ENCODE data around the gene CNTNAP1.
"Not testable (repeated sequence)": the region's sequence is repeated elsewhere in the genome, so short reads cannot be mapped to it uniquely, and the experiment has no call there.

Gene CNTNAP1

DNA sequence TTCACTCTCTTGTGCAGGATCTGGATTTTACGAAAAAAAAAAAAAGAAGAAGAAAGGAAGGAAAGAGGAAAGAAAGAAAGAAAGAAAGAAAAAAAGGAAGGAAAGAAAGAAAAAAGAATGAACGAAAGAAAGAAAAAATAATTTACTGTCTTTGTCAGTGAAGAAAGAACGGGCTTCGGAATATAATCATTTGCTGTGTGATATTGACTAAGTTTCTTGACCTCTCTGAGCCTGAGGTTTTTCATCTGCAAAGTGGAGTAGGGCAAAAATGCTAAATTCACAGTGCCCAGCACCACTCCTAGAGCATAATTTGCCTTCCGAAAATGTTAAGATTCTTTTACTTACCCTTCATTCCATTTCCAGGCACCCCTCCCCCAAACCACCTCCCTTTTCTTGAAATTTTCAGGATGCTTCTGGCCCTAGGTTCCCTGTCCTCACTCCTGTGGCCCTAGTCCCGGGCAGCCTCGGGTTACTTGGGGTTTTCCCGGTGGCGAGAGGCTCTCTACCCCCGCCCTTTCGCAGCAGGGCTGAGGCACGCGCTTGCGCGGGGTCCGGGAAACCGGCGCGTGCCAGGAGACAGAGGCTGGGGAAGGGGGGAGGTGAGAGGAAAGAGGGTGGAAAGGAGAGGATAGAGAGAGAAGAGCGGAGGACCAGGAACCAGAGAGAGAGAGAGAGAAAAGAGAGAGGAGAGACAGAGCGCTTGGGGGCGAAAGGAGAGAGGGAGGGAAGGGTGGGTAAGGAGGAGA, at the start of gene CNTNAP1:
CNTNAP1 (plus strand) TSS at position 556 of the 746 bp plus-strand sequence. CDS start 299 bp downstream, outside the sequence.
- FAIRE-seq (peak; percentile 91), DNase-seq (ENCODE audit: insufficient read length, low spot score) (no peak)

GRCh38 chr17:42632949-42633444, 49.3 kb upstream of the CNTNAP1 start:
- no peak for DNase-seq (ENCODE audit: insufficient read length, low spot score)
- FAIRE-seq, result no peak

GRCh38 chr17:42639525-42640113, 42.7 kb upstream of the CNTNAP1 start:
- FAIRE-seq, result no peak
- DNase-seq (ENCODE audit: insufficient read length, low spot score), result no peak

GRCh38 chr17:42640121-42640520, 42.2 kb upstream of the CNTNAP1 start:
- no peak for DNase-seq (ENCODE audit: insufficient read length, low spot score)
- no peak for FAIRE-seq

DNA sequence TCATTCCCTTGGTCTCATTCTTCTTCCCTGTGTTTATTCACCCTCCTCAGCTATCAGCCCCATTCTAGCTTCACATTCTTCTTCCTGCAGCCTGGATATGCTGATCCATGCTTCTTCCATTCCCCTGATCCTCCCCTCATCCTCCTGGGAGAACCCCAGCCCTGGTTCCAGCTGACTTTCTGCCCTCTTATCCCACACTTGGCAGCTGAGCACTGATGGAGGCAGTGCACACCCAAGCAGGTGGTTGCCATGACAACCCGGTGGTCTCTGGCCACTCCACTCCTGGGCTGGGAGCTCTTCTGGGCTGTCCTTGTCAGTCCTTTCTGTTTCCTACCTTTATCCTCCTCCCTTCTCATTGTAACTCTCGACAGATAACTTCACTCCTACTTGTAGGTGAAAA, 40.0 kb upstream of the CNTNAP1 start:
- DNase-seq (ENCODE audit: insufficient read length, low spot score), result no peak
- no peak for FAIRE-seq

DNA sequence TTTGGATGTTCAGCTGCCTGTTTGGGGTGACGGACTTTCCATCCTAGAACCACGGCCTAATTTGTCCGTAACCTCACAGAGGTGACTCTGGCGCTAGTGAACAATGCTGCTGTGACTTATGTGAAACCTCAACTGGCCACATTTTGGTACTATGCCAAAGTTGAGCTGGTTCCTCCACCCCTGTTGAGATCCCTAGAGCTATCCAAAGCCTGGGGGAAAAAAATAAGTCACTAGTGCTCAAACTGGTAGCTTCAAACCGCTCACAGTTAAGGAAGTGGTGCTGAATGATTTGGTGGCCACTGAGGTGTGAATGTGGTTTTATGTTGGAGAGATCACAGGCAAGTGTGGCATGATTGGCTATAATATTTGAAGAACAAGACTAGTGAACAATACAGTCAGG, 34.6 kb upstream of the CNTNAP1 start:
- no peak for FAIRE-seq
- no peak for DNase-seq (ENCODE audit: insufficient read length, low spot score)

DNA sequence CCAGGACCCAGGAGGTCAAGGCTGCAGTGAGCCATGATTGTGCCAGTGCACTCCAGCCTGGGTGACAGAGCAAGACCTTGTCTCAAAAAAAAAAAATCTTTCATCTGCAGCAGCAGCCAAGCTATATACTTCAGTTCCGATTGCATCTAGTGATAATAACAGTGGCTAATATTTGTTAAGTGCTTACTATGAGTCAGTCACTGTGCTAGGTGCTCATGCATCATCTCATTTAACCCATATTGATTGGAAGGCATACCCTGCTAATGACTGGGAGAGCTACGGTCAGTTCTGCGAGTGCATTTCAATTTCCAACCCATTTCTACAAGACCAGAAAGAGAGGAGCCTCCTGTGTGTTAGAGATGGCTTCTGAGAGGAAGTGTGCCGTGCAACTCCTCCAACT, 30.9 kb upstream of the CNTNAP1 start:
- no peak for DNase-seq (ENCODE audit: insufficient read length, low spot score)
- FAIRE-seq, result no peak

DNA sequence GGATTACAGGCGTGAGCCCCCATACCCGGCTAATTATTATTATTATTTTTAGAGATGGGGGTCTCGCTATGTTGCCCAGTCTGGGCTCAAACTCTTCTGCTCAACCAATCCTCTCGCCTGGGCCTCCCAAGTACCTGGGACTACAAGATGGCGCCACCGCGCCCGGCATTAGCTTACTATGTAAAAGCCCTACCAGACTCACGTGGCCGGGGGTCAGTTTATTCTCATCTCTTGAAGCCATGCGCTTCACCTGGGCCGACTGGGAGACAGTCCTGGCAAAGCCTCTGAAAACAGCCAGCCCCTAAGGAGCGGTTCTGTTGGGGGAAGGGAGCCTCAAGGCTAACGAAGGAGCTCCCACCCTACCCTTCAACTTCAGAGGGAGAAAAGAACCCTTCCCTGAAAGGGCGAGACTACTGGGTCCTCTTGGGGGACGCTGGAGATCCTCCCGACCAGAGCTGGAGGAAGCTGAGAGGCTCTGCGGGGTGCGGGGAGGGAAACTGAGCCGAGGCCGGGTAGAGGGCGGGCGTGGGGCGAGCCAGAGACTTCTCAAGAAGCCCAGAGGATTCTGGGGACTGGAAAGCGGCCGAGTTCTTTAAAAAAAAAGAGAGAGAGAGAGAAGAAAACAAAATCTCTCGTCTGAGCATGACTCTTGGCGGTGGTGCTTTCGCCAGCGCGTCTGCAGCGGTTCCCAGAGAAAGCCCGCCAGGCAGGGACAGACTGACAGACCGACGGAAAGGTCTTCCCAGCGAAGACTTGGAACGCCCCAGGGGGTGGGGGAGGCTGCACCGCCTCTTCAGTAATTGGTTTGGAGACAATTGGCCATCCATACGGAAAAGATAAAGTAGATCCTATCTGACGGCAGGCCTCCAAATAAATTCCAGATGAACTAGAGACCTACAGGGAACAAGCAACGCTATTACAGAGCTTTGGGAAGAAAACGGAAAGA, 28.9 kb upstream of the CNTNAP1 start:
- FAIRE-seq (no peak), DNase-seq (ENCODE audit: insufficient read length, low spot score) (no peak)

DNA sequence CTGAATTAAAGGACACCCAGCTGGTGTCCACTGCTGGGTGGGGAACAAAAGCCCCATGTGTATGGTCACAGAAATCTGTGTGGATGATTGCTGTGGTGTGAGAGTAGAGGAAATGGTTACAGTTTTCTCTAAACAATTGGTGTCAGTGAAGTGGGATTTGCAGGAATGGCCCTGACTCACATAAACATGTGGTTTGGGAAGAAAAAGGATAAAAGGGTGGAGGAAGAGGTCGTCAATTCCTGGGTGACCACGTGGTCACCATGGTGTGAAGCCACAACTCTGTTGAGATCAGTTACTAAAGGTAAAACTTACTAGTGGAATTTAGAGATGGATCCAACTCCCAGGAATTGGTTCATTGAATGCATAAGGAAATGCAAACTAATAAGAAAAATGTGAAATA, 26.8 kb upstream of the CNTNAP1 start:
- DNase-seq (ENCODE audit: insufficient read length, low spot score), result no peak
- FAIRE-seq, result no peak

GRCh38 chr17:42657824-42658588, 24.3 kb upstream of the CNTNAP1 start:
- DNase-seq (ENCODE audit: insufficient read length, low spot score) (no peak), FAIRE-seq (no peak)

DNA sequence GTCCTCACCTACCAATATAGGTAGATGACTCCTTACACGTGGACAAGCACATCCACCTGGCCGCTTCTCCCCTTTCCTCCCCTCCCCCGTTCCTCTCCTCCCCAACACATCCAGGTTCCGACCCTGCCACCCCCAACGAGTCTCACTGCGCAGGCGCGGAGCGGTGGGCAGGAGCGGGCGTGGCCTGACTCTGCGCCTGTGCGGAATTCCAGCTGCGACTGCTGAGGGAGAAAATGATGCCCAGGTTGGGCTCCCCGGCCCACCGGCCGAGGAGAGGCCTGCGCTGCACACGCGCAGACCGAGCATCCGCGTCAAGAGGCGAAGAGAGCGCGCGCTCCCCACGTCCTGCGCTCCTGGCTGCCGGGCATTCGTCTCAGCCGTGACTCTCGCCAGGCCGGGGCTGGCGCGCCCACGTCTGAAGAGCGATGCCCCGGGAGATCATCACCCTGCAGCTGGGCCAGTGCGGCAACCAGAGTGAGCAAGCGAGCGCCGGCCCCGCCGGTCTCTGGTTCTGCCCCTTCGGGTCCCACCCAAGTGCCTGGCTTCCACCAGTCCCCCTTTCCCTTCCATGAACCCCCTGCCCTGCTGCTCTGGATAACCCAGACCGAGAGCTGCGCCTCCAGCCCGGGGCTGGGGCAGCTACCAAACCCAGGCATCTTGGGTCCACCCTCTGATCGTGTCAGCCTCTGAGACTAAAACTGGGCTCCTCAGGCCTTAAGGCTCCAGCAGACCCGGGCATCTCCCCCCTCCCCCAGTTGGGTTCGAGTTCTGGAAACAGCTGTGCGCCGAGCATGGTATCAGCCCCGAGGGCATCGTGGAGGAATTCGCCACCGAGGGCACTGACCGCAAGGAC, 23.0 kb upstream of the CNTNAP1 start, which contains the start of gene TUBG2:
TUBG2 (plus strand) TSS at position 206 of the 853 bp plus-strand sequence; CDS start at position 426, 220 bp downstream.
- FAIRE-seq (peak; percentile 83), DNase-seq (ENCODE audit: insufficient read length, low spot score) (peak; percentile 75)

GRCh38 chr17:42659932-42660274, 22.4 kb upstream of the CNTNAP1 start:
- FAIRE-seq, result not testable (repeated sequence)

GRCh38 chr17:42660692-42661345, 21.5 kb upstream of the CNTNAP1 start:
- FAIRE-seq (no peak), DNase-seq (ENCODE audit: insufficient read length, low spot score) (no peak)

More at GRCh38 chr17:42659932-42660274, 22.4 kb upstream of the CNTNAP1 start:
- DNase-seq (ENCODE audit: insufficient read length, low spot score), result not testable (repeated sequence)

- no peak for DNase-seq (ENCODE audit: insufficient read length, low spot score)
- FAIRE-seq, result no peak
Observed at GRCh38 chr17:42665581-42666001, 16.7 kb upstream of the CNTNAP1 start.

DNA sequence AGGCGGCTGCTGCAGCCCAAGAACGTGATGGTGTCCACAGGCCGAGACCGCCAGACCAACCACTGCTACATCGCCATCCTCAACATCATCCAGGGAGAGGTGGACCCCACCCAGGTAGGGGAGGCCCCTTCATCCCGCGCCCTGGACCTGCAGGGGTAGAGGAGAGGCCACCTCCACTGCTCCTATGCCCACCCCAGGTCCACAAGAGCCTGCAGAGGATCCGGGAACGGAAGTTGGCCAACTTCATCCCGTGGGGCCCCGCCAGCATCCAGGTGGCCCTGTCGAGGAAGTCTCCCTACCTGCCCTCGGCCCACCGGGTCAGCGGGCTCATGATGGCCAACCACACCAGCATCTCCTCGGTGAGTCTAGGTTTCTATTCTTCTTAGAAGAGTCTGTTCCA, 16.2 kb upstream of the CNTNAP1 start:
- DNase-seq (ENCODE audit: insufficient read length, low spot score); FAIRE-seq: not testable (repeated sequence)

GRCh38 chr17:42667088-42667951, 15.0 kb upstream of the CNTNAP1 start:
- FAIRE-seq (no peak), DNase-seq (ENCODE audit: insufficient read length, low spot score) (no peak)

GRCh38 chr17:42669705-42669976, 12.7 kb upstream of the CNTNAP1 start:
- DNase-seq (ENCODE audit: insufficient read length, low spot score) (no peak), FAIRE-seq (no peak)
